ENCODE results near the gene FGF19.

GRCh38 chr11:69648679-69649575, 54.9 kb downstream of the FGF19 start:
- TF ChIP-seq CTCF (IDR thresholded peaks at IDR 0.05) (no peak), POLR2AphosphoS5 (IDR thresholded peaks at IDR 0.05) (no peak)
